Left lung (tissue), 10 donors: ENCODE measurements around the gene SIK3. TPM values are rescaled to one million over a fixed set of nuclear protein-coding genes. Genes with fewer than 3 reads are reported as not detected.

ENCODE experiments used
- ATAC-seq: fragments of 200-7000 bp; cut with Tn5 transposase; one replicate; pipeline ENCODE4 v1.9.1; 2020; ENCODE audit warnings: moderate library complexity
- DNase-seq, 4 donors: peaks; one replicate each; pipeline ENCODE4 v3.0.0-alpha.2; 2013 to 2020
- H3K27ac ChIP-seq, 2 donors: fragments of 200-600 bp; sonication (generic) in 1 of 2; one replicate each; pipeline versions ENCODE4 v1.5.0 to v1.8.0; 2020 to 2021
- H3K27me3 ChIP-seq, 2 donors: fragments of 200-600 bp; sonication (generic) in 1 of 2; one replicate each; pipeline versions ENCODE4 v1.5.0 to v1.8.0; 2020 to 2021
- H3K36me3 ChIP-seq, 2 donors: fragments of 200-600 bp; sonication (generic) in 1 of 2; one replicate each; pipeline versions ENCODE4 v1.5.0 to v1.8.0; 2020 to 2021
- H3K4me1 ChIP-seq, 2 donors: fragments of 200-600 bp; one replicate each; pipeline ENCODE4 v1.8.0; 2021
- H3K4me3 ChIP-seq, 2 donors: fragments of 200-600 bp; sonication (generic) in 1 of 2; one replicate each; pipeline versions ENCODE4 v1.5.0 to v1.8.0; 2020 to 2021; ENCODE audit warnings: mild to moderate bottlenecking in 1 of 2
- H3K9me3 ChIP-seq, 2 donors: fragments of 200-600 bp; sonication (generic) in 1 of 2; one replicate each; pipeline versions ENCODE4 v1.5.0 to v1.8.0; 2020 to 2021
- CTCF ChIP-seq, 2 donors: fragments of 200-600 bp; sonication (generic) in 1 of 2; IDR thresholded peaks; one replicate each; pipeline versions ENCODE4 v1.5.0 to v1.8.0; 2021; ENCODE audit warnings: antibody characterized with exemption in 2 of 2
- intact Hi-C, 2 donors: fragments of 100-400 bp; cut with DNase I; formaldehyde crosslinking; loops; one replicate each; pipeline versions ENCODE4 v1.11.2 to v1.14.2; 2022
- polyA plus RNA-seq, 6 donors: library from polyadenylated mRNA; unstranded; fragments of 120-200 nt; gene quantifications; one replicate each; pipeline ENCODE4 v1.2.1, GENCODE V29; 2013; ENCODE audit not compliant: insufficient read length in 6 of 6
- total RNA-seq, 2 donors: library from RNA; stranded (reverse); fragmentation: NEBNext Ultra II Directional; extraction: Animal tissue kit (Norgen Biotek cat#: 25700); gene quantifications; one replicate each; pipeline ENCODE4 v1.2.1, GENCODE V29; 2021
- donor health status: DM: no; HTN: yes; CAD: no.
- donor health status: DM: no; HTN: no; CAD: no.

The SIK3 gene
- total and polyA plus RNA-seq, 8 donors: 28.0 to 49.6 (median 35.9) TPM

- H3K27me3 ChIP-seq: no peaks in the 10 kb centered on the region
- TF ChIP-seq CTCF (IDR thresholded peaks at IDR 0.05): no peak
- H3K27ac ChIP-seq: no peak overlapping the region
- H3K4me3 ChIP-seq: no peak overlapping the region
- ATAC-seq (no peak), DNase-seq (no peak)
- H3K9me3 ChIP-seq: no peaks in the 10 kb centered on the region
- H3K4me1 ChIP-seq: peaks cover 9 to 36% of the 10 kb centered on the region in 2 donors
- H3K36me3 ChIP-seq: peaks cover 0 to 5% of the 10 kb centered on the region in 2 donors
- intact Hi-C loops: no loop called here
Measured at GRCh38 chr11:117090111-117090706, 8.0 kb downstream of the SIK3 start.

- Histone ChIP-seq H3K9me3 (no peaks in the 10 kb centered on the region), H3K4me3 (no peak overlapping the region), H3K27ac (no peak overlapping the region), H3K4me1 (peaks cover 6 to 32% of the 10 kb centered on the region in 2 donors), H3K36me3 (peaks cover 0 to 7% of the 10 kb centered on the region in 2 donors), H3K27me3 (no peaks in the 10 kb centered on the region)
- ATAC-seq (no peak), DNase-seq (no peak)
- no peak for TF ChIP-seq CTCF (IDR thresholded peaks at IDR 0.05)
- intact Hi-C loops: no loop called here
Measured at GRCh38 chr11:117089685-117090084, 8.5 kb downstream of the SIK3 start.

- DNase-seq (no peak), ATAC-seq (no peak)
- intact Hi-C loops: no loop called here
- Histone ChIP-seq H3K27me3 (no peaks in the 10 kb centered on the region), H3K27ac (no peak overlapping the region), H3K36me3 (peaks cover 0 to 7% of the 10 kb centered on the region in 2 donors), H3K9me3 (no peaks in the 10 kb centered on the region), H3K4me3 (no peak overlapping the region), H3K4me1 (peaks cover 0 to 23% of the 10 kb centered on the region in 2 donors)
- TF ChIP-seq CTCF (IDR thresholded peaks at IDR 0.05): no peak
Measured at GRCh38 chr11:117087446-117087845, 10.8 kb downstream of the SIK3 start.

- no peak overlapping the region for H3K4me3 ChIP-seq
- TF ChIP-seq CTCF (IDR thresholded peaks at IDR 0.05): no peak
- H3K36me3 ChIP-seq: peaks cover 0 to 7% of the 10 kb centered on the region in 2 donors
- DNase-seq: no peak
- no peak for ATAC-seq
- H3K27ac ChIP-seq: no peak overlapping the region
- peaks cover 0 to 22% of the 10 kb centered on the region in 2 donors for H3K4me1 ChIP-seq
- intact Hi-C loops: no loop called here
- no peaks in the 10 kb centered on the region for H3K9me3 ChIP-seq
- H3K27me3 ChIP-seq: no peaks in the 10 kb centered on the region
Measured at GRCh38 chr11:117084992-117085391, 13.2 kb downstream of the SIK3 start.

GRCh38 chr11:117083011-117083935 lies 15.0 kb downstream of the SIK3 start:
- no peak for DNase-seq
- Histone ChIP-seq H3K27ac (no peak overlapping the region), H3K36me3 (peaks cover 0 to 7% of the 10 kb centered on the region in 2 donors), H3K9me3 (no peaks in the 10 kb centered on the region), H3K27me3 (no peaks in the 10 kb centered on the region), H3K4me3 (no peak overlapping the region), H3K4me1 (peaks cover 0 to 27% of the 10 kb centered on the region in 2 donors)
- no peak for TF ChIP-seq CTCF (IDR thresholded peaks at IDR 0.05)
- intact Hi-C loops: no loop called here
- no peak for ATAC-seq
